MM.1S (cell line): ENCODE results near the gene EFCAB14.

Experiments used
- DNase-seq: peaks from one replicate; pipeline ENCODE4 v3.0.0-alpha.2; 2015
- H2AFZ ChIP-seq: fragments of 300-600 bp; sonication (generic); 2 replicates; pipeline ENCODE4 v1.6.0; 2016; ENCODE audit warnings: antibody characterized with exemption, low read length
- H3F3A ChIP-seq: fragments of 300-600 bp; sonication (generic); 2 replicates; pipeline ENCODE4 v1.6.1; 2016; ENCODE audit warnings: mild to moderate bottlenecking, antibody characterized with exemption, low read length, moderate library complexity, mixed read lengths; ENCODE audit not compliant: insufficient read depth
- H3K27ac ChIP-seq: fragments of 300-600 bp; sonication (generic); 2 replicates; pipeline ENCODE4 v1.5.1; 2016; ENCODE audit warnings: mild to moderate bottlenecking, low read length
- H3K27me3 ChIP-seq: fragments of 300-600 bp; sonication (generic); replicated peaks from 2 replicates; pipeline ENCODE4 v1.6.0; 2016; ENCODE audit warnings: low read length; ENCODE audit not compliant: insufficient read depth
- H3K36me3 ChIP-seq: fragments of 300-600 bp; sonication (generic); replicated peaks from 2 replicates; pipeline ENCODE4 v1.6.1; 2016; ENCODE audit warnings: mild to moderate bottlenecking, low read length, mixed read lengths; ENCODE audit not compliant: insufficient read depth
- H3K4me1 ChIP-seq: fragments of 300-600 bp; sonication (generic); 2 replicates; pipeline ENCODE4 v1.6.1; 2016; ENCODE audit warnings: low read length, mixed read lengths
- H3K4me2 ChIP-seq: fragments of 300-600 bp; sonication (generic); 2 replicates; pipeline ENCODE4 v1.6.0; 2016; ENCODE audit warnings: low read depth, low read length
- H3K4me3 ChIP-seq: fragments of 300-600 bp; sonication (generic); 2 replicates; pipeline ENCODE4 v1.5.1; 2016; ENCODE audit warnings: low read length, mixed read lengths
- H3K79me2 ChIP-seq: fragments of 300-600 bp; sonication (generic); 2 replicates; pipeline ENCODE4 v1.6.1; 2016; ENCODE audit warnings: mixed run types, low read length, mixed read lengths
- H3K9ac ChIP-seq: fragments of 300-600 bp; sonication (generic); 2 replicates; pipeline ENCODE4 v1.6.1; 2016; ENCODE audit warnings: low read length, mixed read lengths
- H3K9me2 ChIP-seq: fragments of 300-600 bp; sonication (generic); replicated peaks from 2 replicates; pipeline ENCODE4 v1.6.1; 2016; ENCODE audit warnings: mild to moderate bottlenecking, low read length, mixed read lengths; ENCODE audit not compliant: insufficient read depth
- H3K9me3 ChIP-seq: fragments of 300-600 bp; sonication (generic); replicated peaks from 2 replicates; pipeline ENCODE4 v1.6.1; 2016; ENCODE audit warnings: mild to moderate bottlenecking, low read length, mixed read lengths; ENCODE audit not compliant: insufficient read depth
- H4K20me1 ChIP-seq: fragments of 300-600 bp; sonication (generic); 2 replicates; pipeline ENCODE4 v1.6.1; 2016; ENCODE audit warnings: mild to moderate bottlenecking, low read length, moderate library complexity, mixed read lengths; ENCODE audit not compliant: insufficient read depth
- EZH2 ChIP-seq: fragments of 300-600 bp; sonication (generic); optimal IDR thresholded peaks from 2 replicates; pipeline ENCODE3; 2017; ENCODE audit warnings: low read depth, mild to moderate bottlenecking, antibody characterized with exemption, low read length, mixed read lengths
- EZH2phosphoT487 ChIP-seq: fragments of 300-600 bp; sonication (generic); IDR thresholded peaks from 2 replicates; pipeline ENCODE4 v1.6.1; 2018; ENCODE audit warnings: antibody characterized with exemption, low read length
- TF ChIP-seq, protein P1 (sequence below): fragments of 300-600 bp; sonication (generic); IDR thresholded peaks from 2 replicates; pipeline ENCODE4 v1.5.1; 2016; ENCODE audit warnings: antibody characterized with exemption, low read length, mixed read lengths

EFCAB14 gene

DNA sequence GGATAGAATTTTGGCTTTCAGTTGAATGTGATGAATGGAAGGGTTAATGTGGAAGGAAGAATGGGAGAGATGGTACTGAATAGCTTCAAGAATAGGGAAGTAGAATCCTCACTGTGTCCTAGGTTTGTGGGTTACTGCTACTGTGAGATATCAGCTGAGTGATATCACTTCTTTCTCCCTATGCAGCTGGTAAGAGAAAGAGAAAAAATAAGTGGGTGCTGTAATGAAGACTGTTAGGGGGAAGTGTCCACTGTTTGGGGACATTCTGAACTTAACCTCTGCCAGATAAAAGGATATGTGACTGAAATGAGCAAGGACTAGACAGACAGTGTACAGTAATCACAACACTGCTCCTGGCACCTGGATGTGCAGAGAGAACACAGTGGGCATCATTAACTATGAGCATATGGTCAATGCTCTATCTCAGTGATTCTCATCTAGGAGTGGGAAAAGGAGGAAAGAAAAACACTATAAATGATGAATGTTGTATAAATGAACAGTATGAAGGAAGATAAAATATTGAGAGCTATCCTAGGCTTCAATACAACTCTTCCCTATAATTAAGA is 76.7 kb downstream of the EFCAB14 start:
- Histone ChIP-seq H3K4me1 (no peaks in the 10 kb centered on the region), H3K4me3 (no peak overlapping the region), H2AFZ (no peak overlapping the region), H3K9ac (no peak overlapping the region), H3F3A (no peaks in the 10 kb centered on the region), H3K79me2 (no peaks in the 10 kb centered on the region), H3K36me3 (no peaks in the 10 kb centered on the region), H3K9me2 (no peaks in the 10 kb centered on the region), H3K9me3 (no peaks in the 10 kb centered on the region), H4K20me1 (no peaks in the 10 kb centered on the region), H3K27me3 (no peaks in the 10 kb centered on the region), H3K4me2 (no peak overlapping the region), H3K27ac (no peak overlapping the region)
- TF ChIP-seq, protein P1, sequence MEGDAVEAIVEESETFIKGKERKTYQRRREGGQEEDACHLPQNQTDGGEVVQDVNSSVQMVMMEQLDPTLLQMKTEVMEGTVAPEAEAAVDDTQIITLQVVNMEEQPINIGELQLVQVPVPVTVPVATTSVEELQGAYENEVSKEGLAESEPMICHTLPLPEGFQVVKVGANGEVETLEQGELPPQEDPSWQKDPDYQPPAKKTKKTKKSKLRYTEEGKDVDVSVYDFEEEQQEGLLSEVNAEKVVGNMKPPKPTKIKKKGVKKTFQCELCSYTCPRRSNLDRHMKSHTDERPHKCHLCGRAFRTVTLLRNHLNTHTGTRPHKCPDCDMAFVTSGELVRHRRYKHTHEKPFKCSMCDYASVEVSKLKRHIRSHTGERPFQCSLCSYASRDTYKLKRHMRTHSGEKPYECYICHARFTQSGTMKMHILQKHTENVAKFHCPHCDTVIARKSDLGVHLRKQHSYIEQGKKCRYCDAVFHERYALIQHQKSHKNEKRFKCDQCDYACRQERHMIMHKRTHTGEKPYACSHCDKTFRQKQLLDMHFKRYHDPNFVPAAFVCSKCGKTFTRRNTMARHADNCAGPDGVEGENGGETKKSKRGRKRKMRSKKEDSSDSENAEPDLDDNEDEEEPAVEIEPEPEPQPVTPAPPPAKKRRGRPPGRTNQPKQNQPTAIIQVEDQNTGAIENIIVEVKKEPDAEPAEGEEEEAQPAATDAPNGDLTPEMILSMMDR = no peak
- TF ChIP-seq EZH2phosphoT487 (no peak), EZH2 (no peak)
- no peak for DNase-seq

DNA sequence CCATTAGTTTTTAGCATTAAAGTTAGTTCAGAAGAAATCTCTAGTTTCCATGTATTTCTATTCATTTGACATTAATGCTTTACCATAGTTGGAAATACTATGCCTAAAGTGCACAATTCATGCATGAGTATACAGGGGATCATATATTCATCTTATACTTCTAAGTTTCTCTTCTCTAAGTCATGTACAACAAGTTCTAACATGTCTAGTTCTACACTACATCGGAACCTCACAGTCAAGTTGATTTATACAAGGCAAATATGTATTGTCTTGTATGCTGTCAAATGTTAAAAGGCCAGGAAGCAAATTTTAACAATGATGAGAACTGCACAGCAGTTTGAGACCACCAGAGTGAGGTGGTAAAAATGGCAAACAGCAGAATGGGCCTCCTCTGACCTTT is 79.4 kb downstream of the EFCAB14 start:
- Histone ChIP-seq H3K4me1 (no peaks in the 10 kb centered on the region), H3K79me2 (no peaks in the 10 kb centered on the region), H3K4me3 (no peak overlapping the region), H3K9ac (no peak overlapping the region), H2AFZ (no peak overlapping the region), H4K20me1 (no peaks in the 10 kb centered on the region), H3K4me2 (no peak overlapping the region), H3K9me3 (no peaks in the 10 kb centered on the region), H3F3A (no peaks in the 10 kb centered on the region), H3K27ac (no peak overlapping the region), H3K36me3 (no peaks in the 10 kb centered on the region), H3K9me2 (no peaks in the 10 kb centered on the region), H3K27me3 (no peaks in the 10 kb centered on the region)
- DNase-seq = no peak
- TF ChIP-seq EZH2 (no peak), EZH2phosphoT487 (no peak)
- TF ChIP-seq, protein P1 = no peak

DNA sequence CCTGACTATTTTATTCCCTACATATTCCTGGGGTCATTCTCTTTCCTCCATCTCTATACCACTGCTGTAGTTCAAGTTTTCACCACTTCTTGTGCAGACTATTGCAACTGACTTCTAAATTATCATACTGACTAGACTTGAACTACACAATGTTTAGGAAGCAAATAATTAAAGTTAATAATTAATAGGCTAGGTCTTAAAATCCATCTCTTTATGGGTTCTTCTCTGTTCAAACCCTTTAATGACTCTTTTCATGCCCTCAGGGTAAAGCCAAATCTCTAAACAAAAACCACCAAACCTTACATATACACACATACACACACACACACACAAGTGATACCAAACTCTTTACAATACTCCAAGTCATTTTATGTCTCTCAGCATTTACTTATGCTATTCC is 80.0 kb downstream of the EFCAB14 start:
- H3K4me1 ChIP-seq = no peaks in the 10 kb centered on the region
- no peaks in the 10 kb centered on the region for H3K9me2 ChIP-seq
- TF ChIP-seq EZH2phosphoT487 (no peak), EZH2 (no peak)
- TF ChIP-seq, protein P1 = no peak
- no peaks in the 10 kb centered on the region for H3K9me3 ChIP-seq
- no peaks in the 10 kb centered on the region for H4K20me1 ChIP-seq
- no peak overlapping the region for H3K9ac ChIP-seq
- H3K27me3 ChIP-seq = no peaks in the 10 kb centered on the region
- no peaks in the 10 kb centered on the region for H3K79me2 ChIP-seq
- H3K4me2 ChIP-seq = no peak overlapping the region
- no peaks in the 10 kb centered on the region for H3F3A ChIP-seq
- H3K4me3 ChIP-seq = no peak overlapping the region
- H3K27ac ChIP-seq = no peak overlapping the region
- H2AFZ ChIP-seq = no peak overlapping the region
- no peaks in the 10 kb centered on the region for H3K36me3 ChIP-seq
- no peak for DNase-seq
